Effector memory CD8-positive, alpha-beta T cell (primary cell): ENCODE results near the gene DDX54.
A peak's percentile ranks its signal among the peaks of the same experiment; 100 is the strongest.
"Not testable (repeated sequence)": the region's sequence is repeated elsewhere in the genome, so short reads cannot be mapped to it uniquely, and the experiment has no call there.

Source experiments
- ATAC-seq: fragments of 150-1000 bp; cut with Tn5 transposase; replicated peaks from 2 replicates; pipeline ENCODE4 v1.10.0; 2021; ENCODE audit warnings: mild to moderate bottlenecking, moderate library complexity
- DNase-seq, 3 experiments: peaks; one replicate each; pipeline ENCODE4 v3.0.0; 2021
- H3K27ac Mint-ChIP-seq, 2 donors: one replicate each; pipeline ENCODE4 v1.8.0; 2022; ENCODE audit warnings: mild to moderate bottlenecking in 2 of 2, mixed read lengths in 2 of 2, moderate library complexity in 2 of 2
- H3K27me3 Mint-ChIP-seq, 2 donors: one replicate each; pipeline ENCODE4 v1.8.0; 2022; ENCODE audit warnings: mixed read lengths in 2 of 2
- H3K36me3 Mint-ChIP-seq: one replicate; pipeline ENCODE4 v1.8.0; 2022; ENCODE audit warnings: mild to moderate bottlenecking, moderate library complexity, mixed read lengths; ENCODE audit not compliant: insufficient read depth
- H3K4me1 Mint-ChIP-seq, 2 donors: one replicate each; pipeline ENCODE4 v1.8.0; 2022; ENCODE audit warnings: low read depth in 2 of 2, mixed read lengths in 2 of 2
- H3K4me3 Mint-ChIP-seq, 2 donors: one replicate each; pipeline ENCODE4 v1.8.0; 2022; ENCODE audit warnings: mild to moderate bottlenecking in 2 of 2, mixed read lengths in 2 of 2, moderate library complexity in 2 of 2
- H3K9me3 Mint-ChIP-seq, 2 donors: one replicate each; pipeline ENCODE4 v1.8.0; 2022; ENCODE audit warnings: mixed read lengths in 2 of 2

DDX54 gene

DNA sequence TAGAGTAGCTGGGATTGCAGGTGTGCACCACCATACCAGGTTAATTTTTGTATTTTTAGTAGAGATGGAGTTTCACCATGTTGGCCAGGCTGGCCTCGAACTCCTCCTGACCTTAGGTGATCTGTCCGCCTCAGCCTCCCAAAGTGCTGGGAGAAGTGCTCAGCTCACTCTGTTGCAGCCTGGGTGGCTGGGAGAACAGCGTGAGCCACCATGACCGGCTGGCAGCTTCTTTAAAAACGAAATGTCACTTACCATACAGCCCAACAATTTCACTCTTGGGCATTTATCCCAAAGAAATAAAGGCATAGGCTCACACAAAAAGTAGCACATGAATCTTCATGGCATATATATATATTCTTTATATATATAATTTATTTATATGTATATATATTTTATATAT, 40.5 kb downstream of the DDX54 start:
- ATAC-seq (no peak), DNase-seq (no peak)
- Mint-ChIP-seq H3K4me1 (no peaks in the 10 kb centered on the region), H3K4me3 (no peak overlapping the region), H3K27me3 (peaks cover 1 to 10% of the 10 kb centered on the region in 2 donors), H3K36me3 (no peaks in the 10 kb centered on the region), H3K27ac (no peak overlapping the region), H3K9me3 (peaks cover 0 to 2% of the 10 kb centered on the region in 2 donors)

DNA sequence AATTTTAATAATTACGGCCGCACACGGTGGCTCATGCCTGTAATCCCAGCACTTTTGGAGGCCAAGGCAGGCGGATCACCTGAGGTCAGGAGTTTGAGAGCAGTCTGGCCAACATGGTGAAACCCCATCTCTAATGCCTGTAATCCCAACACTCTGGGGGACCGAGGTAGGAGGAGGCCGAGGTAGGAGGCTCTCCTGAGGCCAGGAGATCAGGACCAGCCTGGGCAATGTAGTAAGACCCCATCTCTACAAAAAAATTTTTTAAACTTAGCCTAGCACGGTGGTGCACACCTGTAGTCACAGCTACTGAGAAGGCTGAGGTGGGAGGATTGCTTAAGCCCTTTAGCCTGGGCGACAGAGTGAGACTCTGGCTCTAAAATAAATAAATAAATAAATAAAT, 41.3 kb downstream of the DDX54 start:
- peaks cover 0 to 2% of the 10 kb centered on the region in 2 donors for H3K9me3 Mint-ChIP-seq
- H3K36me3 Mint-ChIP-seq, result no peaks in the 10 kb centered on the region
- H3K27me3 Mint-ChIP-seq, result peaks cover 0 to 8% of the 10 kb centered on the region in 2 donors
- H3K27ac Mint-ChIP-seq, result no peak overlapping the region
- no peak overlapping the region for H3K4me3 Mint-ChIP-seq
- DNase-seq (no peak), ATAC-seq (no peak)
- H3K4me1 Mint-ChIP-seq, result no peaks in the 10 kb centered on the region

DNA sequence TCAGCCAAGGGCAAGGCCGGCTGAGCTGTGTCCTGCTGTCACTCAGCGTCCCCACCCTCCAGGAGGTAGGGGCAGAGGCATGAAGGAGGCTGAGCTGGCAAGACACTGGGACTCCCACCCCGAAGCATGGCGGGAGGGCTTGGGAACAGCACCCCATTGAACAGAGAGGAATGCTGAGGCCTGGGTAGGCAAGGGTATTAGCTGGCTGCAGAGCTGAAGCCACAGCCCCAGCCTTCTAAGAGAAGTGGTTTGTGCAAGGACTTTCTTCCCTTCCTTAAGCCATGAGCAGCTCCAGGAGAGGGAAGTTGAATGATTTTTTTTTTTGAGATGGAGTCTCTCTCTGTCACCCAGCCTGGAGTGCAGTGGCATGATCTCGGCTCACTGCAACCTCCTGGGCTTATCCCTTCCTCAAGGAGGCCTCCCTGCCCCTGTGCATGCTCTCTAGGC, 42.4 kb downstream of the DDX54 start:
- Mint-ChIP-seq H3K4me3 (no peak overlapping the region), H3K27ac (no peak overlapping the region), H3K4me1 (no peaks in the 10 kb centered on the region), H3K27me3 (peaks cover 0 to 8% of the 10 kb centered on the region in 2 donors), H3K9me3 (peaks cover 0 to 2% of the 10 kb centered on the region in 2 donors), H3K36me3 (no peaks in the 10 kb centered on the region)
- ATAC-seq (no peak), DNase-seq (no peak)

DNA sequence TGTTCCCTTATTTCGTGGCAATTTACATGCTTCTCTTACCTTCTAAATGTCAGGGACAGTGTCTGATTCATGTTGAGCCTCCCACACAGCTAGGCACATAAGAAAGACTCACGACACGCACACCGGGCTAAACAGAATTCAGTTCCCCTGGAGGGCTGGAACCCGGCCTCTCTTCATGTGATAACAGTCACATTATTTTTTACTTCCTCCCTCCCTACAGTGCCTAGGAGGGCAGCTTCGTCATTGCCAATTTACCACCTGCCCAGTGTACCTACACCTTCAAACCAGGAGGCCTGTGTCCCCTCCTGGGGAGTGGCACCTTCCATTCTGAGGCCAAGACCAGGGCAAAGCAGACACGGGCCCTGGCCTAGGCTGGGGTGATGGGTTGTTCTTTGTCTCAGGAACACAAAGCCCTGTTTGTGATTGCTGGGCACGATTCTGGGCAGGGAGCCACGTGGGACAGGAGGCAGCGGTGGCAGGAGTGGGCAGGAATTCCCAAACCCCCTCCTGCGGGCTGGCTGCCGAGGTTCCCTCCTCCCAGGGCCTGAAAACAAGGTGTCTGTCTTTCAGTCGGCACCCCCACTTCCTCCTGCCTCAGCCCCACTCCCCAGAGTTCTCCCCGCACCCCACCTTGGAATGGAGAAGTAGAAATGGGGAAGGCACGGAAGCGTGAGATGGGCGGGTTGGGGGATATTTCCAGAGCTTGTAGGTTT, 42.9 kb downstream of the DDX54 start:
- peaks cover 0 to under 1% of the 10 kb centered on the region in 2 donors for H3K9me3 Mint-ChIP-seq
- no peak overlapping the region for H3K27ac Mint-ChIP-seq
- no peaks in the 10 kb centered on the region for H3K36me3 Mint-ChIP-seq
- H3K4me3 Mint-ChIP-seq, result no peak overlapping the region
- no peaks in the 10 kb centered on the region for H3K4me1 Mint-ChIP-seq
- no peak for DNase-seq
- H3K27me3 Mint-ChIP-seq, result peaks cover 0 to 8% of the 10 kb centered on the region in 2 donors
- ATAC-seq, result no peak

DNA sequence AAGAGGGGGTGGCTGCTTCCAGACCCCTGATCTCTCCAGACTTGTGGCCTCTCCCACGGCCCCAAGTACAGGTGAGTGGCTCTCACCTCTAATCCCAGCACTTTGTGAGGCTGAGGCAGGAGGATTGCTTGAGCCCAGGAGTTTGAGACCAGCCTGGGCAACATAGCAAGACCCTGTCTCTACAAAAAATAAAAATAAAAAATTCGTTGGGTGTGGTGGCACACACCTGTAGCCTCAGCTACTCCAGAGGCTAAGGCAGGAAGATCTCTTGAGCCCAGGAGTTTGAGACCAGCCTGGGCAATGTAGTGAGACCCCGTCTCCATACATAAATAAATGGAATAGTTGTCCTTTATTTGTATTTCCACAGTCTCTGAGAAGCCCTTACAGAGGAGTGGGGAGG, 43.6 kb downstream of the DDX54 start:
- not testable (repeated sequence) for DNase-seq, H3K9me3 Mint-ChIP-seq, H3K4me1 Mint-ChIP-seq, H3K27ac Mint-ChIP-seq, H3K4me3 Mint-ChIP-seq, H3K36me3 Mint-ChIP-seq, ATAC-seq
- H3K27me3 Mint-ChIP-seq, result peaks cover 4 to 13% of the 10 kb centered on the region in 2 donors

DNA sequence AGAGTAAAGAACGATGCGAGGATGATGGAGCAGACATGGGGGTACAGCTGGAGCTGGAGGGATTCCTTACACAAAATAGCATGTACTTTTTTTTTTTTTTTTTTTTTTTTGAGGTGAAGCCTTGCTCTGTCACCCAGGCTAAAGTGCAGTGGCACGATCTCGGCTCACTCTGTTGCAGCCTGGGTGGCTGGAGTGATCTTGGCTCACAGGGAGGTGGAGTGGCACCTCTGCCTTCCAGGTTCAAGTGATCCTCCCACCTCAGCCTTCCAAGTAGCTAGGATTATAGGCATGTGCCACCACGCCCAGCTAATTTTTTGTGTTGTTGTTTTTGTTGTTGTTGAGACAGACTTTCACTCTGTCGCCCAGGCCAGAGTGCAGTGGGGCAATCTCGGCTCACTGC, 44.6 kb downstream of the DDX54 start:
- no peaks in the 10 kb centered on the region for H3K9me3 Mint-ChIP-seq
- peaks cover 4 to 11% of the 10 kb centered on the region in 2 donors for H3K4me1 Mint-ChIP-seq
- no peak overlapping the region for H3K4me3 Mint-ChIP-seq
- ATAC-seq (no peak), DNase-seq (no peak)
- peak overlapping the region in 1 of 2 donors; percentile 8 for H3K27ac Mint-ChIP-seq
- H3K36me3 Mint-ChIP-seq, result no peaks in the 10 kb centered on the region
- peaks cover 13 to 23% of the 10 kb centered on the region in 2 donors for H3K27me3 Mint-ChIP-seq

DNA sequence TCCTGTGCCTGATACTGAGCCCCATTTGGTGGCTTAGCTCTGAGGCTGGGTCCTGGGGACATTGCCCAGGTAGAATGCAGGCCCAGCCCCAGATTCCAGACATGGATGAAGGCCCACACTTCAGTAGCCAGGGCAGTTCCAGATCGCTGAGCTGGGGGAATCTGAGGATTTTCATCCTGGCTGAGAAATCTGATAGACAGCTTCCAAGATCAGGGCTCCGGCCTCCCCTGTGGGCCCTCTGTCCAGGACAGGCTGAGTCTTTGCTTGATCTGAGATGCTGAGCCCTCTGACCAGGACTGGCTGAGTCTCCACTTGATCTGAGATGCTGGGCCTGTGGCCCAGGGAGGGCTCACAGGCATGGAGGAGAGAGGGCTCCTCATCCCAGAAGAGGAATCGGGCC, 46.5 kb downstream of the DDX54 start:
- peaks cover 15 to 31% of the 10 kb centered on the region in 2 donors for H3K27me3 Mint-ChIP-seq
- ATAC-seq, result no peak
- DNase-seq, result no peak
- no peaks in the 10 kb centered on the region for H3K9me3 Mint-ChIP-seq
- no peak overlapping the region for H3K4me3 Mint-ChIP-seq
- H3K4me1 Mint-ChIP-seq, result peaks cover 5 to 14% of the 10 kb centered on the region in 2 donors
- H3K36me3 Mint-ChIP-seq, result no peaks in the 10 kb centered on the region
- H3K27ac Mint-ChIP-seq, result no peak overlapping the region

DNA sequence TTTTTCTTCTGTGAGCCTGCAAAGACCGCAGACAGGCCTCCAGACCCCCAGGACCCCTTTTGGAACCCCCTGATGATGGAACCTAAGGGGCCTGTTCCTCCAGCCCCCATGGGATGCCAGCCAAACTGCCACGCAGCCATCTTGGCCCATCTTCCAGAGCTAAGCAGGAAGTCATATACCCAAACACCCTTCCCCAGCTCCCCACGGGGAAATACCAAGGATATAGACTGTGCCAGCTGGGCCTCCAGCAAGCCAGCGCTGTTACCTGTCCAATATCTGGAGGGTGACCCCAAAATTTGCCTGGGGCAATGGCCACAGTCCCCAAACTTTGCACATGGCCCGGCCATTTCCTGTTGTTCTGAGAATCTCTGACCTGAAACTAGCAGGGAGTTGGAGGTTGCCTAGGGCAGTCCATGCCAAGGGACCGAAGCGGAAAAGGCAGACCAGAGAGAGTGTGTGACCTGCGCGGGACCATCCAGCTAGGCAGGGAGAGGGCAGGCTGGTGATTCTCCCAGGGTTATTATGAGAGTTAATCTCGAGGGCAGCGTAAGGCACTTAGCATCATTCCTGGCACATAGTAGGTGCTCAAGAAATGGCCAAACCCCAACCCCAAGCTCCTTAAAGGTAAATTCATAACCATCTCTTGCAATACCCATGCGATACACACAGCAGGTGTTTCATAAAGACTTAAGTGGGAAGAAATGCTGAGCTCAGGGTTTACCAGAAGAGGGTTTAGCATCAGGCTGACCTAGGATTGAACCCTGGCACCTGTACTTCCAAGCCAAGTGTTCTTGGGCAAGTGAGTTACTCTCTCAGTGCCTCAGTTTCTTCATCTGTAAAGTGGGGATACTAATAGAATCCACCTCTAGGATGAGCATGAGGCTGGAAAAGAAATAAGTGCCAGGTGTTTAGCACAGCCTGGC, 47.2 kb downstream of the DDX54 start:
- Mint-ChIP-seq H3K36me3 (no peaks in the 10 kb centered on the region), H3K27me3 (peaks cover 15 to 27% of the 10 kb centered on the region in 2 donors), H3K4me1 (peaks cover 5 to 14% of the 10 kb centered on the region in 2 donors), H3K9me3 (no peaks in the 10 kb centered on the region), H3K4me3 (no peak overlapping the region), H3K27ac (no peak overlapping the region)
- DNase-seq (no peak), ATAC-seq (no peak)

DNA sequence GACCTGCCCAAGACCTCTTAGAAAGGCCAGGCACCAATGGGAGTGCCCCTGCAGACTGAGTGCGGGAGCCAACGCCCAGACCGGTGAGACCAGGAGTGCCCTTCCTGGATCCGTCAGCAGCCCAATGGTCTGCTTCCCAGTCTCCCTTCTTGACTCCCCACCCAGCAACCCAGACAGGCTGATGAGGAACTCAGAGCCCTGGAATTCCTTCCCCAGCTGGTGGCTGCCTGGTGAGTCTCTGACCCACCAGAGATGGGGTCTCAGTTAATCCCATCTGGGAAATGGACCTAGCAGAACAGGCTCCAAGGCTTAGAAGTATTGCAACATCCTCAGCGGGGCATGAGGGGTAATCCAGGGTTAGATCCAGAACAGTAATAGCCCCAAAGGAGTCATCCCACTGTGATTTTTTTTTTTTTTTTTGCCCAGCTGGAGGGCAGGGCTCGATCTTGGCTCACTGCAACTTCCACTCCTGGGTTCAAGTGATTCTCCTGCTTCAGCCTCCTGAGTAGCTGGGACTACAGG, 48.2 kb downstream of the DDX54 start:
- H3K4me1 Mint-ChIP-seq, result peaks cover 5 to 14% of the 10 kb centered on the region in 2 donors
- peak overlapping the region in 1 of 2 donors; percentile 7 for H3K27ac Mint-ChIP-seq
- H3K4me3 Mint-ChIP-seq, result no peak overlapping the region
- no peaks in the 10 kb centered on the region for H3K36me3 Mint-ChIP-seq
- ATAC-seq, result no peak
- H3K27me3 Mint-ChIP-seq, result peaks cover 15 to 22% of the 10 kb centered on the region in 2 donors
- H3K9me3 Mint-ChIP-seq, result no peaks in the 10 kb centered on the region
- DNase-seq, result no peak

DNA sequence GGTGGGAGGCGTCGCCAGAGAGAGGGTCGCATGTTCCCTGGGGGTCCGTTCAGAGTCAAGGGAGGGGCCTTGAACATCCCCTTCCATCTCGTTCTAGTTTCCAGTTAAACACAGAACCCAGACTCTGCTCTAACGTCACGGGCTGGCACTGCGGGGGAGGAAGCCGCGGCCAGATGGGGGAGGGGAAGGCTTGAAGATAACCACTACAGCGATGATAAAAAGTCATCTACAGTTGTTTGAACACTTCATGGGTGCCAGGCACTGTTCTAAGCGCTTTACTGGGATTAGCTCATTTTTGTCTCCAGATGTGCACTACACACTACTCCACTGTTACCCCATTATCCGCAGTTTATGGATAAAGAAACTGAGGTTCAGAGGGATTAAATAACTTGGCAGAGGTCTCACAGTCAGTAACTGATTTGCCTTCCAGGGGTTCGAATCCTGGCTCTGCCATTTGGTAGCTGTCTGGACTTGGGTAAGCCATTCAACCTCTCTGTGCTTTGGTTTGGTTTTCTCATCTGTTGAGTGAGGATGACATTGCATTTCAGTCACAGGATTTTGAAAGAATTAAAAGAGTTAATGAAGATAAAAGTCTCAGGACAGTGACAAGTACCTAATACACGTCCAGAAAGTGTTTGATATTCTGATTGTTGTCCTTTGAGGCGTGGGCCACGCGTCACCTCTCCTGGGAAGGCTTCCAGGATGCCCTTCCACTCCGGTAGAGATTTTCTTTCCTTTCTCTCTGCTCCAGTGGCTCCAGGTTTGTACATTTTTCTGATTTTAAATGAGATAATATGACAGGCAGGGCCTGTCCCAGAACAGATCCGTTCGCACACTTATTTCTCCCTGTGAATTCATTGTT, 48.9 kb downstream of the DDX54 start:
- ATAC-seq, result peak; percentile 79
- H3K4me1 Mint-ChIP-seq, result peaks cover 5 to 14% of the 10 kb centered on the region in 2 donors
- peak; percentile 46 to 63 (median 63) for DNase-seq
- no peaks in the 10 kb centered on the region for H3K9me3 Mint-ChIP-seq
- peak overlapping the region; percentile 7 to 83 for H3K27ac Mint-ChIP-seq
- H3K36me3 Mint-ChIP-seq, result no peaks in the 10 kb centered on the region
- H3K27me3 Mint-ChIP-seq, result peaks cover 15 to 22% of the 10 kb centered on the region in 2 donors
- H3K4me3 Mint-ChIP-seq, result peak overlapping the region; percentile 79

DNA sequence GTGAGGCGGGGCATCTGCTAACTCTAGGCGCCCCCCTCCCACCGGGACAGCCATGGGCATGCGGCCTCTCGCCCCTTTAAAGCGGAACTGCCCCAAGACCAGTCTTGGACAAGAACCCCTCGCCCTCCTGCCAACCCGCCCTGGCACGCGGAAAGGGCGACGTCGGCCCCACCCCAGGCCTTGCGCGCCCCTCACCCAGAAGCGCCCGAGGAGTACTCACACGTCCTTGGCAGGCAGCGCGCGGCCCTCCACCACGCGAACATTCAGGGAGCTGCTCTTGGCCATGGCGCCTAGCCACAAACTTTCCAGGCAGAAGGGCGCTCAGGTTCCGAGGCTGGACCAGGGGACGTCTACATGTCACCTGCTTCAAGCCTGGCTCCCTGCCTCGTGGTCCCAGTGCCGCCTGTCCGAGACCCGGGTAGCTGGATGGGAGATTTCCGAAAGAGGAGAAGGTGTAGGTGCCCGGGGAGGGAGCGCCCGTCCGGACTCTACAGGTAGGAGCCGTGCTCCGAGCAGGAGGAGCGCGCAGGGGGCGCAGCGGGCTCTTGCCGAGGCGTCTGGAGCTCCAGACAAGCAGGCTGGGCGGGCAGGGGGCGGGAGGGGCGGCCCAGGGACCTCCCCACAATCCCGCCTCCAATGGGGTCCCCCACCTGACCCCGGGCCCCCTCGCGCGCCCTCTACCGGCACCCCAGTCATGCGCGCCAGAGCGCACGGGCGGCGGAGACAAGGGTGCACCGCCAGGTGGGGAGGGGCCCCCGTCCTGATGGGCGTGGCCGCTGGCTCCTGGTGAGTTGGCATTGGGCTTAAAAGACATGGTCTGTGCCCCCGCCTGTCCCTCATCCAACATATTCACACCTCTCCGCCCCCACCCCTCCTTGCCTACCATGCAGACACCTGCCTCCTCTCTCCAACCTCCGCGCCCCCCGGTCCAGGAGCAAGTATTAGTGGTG, 49.8 kb downstream of the DDX54 start, which contains the start of gene RASAL1:
Gene RASAL1 (minus strand): TSS at position 584 of the 950 bp plus-strand sequence. CDS start 299 bp downstream, at position 285.
- peak within 1 kb of the TSS; percentile 7 to 83 for H3K27ac Mint-ChIP-seq
- DNase-seq (peak; percentile 56 to 77 (median 75)), ATAC-seq (peak; percentile 85)
- H3K4me3 Mint-ChIP-seq, result peak within 1 kb of the TSS; percentile 79
- no peaks in the 10 kb centered on the region for H3K36me3 Mint-ChIP-seq
- H3K9me3 Mint-ChIP-seq, result no peaks in the 10 kb centered on the region
- peaks cover 5 to 14% of the 10 kb centered on the region in 2 donors for H3K4me1 Mint-ChIP-seq
- H3K27me3 Mint-ChIP-seq, result peaks cover 15 to 22% of the 10 kb centered on the region in 2 donors

DNA sequence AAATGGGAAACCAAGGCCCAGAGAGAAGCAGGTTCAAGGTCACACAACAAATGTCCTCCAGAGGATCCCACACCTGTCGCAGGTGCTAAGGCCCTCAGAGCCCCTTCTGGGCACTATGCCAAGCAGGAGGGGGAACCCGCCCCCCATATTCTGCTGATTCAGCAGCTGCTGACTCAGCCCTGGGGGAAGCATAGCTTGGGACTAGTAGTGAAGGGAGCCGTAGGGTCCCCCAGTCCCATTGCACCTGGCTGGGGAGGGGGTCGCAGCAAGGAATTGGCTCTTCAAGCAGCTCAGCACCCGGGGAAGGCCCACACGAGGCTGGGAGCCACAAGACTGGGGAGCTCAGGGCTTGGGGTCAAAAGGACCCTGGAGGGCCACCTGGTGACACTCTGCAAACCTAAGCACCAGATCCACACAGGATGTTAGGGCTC, 50.7 kb downstream of the DDX54 start:
- Mint-ChIP-seq H3K4me1 (peaks cover 5 to 16% of the 10 kb centered on the region in 2 donors), H3K36me3 (no peaks in the 10 kb centered on the region), H3K27me3 (peaks cover 15 to 22% of the 10 kb centered on the region in 2 donors), H3K9me3 (no peaks in the 10 kb centered on the region), H3K4me3 (no peak overlapping the region), H3K27ac (no peak overlapping the region)
- DNase-seq (no peak), ATAC-seq (no peak)
